ENCODE data around the gene ZNF524. TPM values are rescaled to one million over a fixed set of nuclear protein-coding genes. Genes with fewer than 3 reads are reported as not detected.
"Not testable (repeated sequence)": the region's sequence is repeated elsewhere in the genome, so short reads cannot be mapped to it uniquely, and the experiment has no call there.

The ZNF524 gene
- polyA plus RNA-seq, 1 donor: 5.4 TPM

- peak; percentile 89 for DNase-seq
These were observed 19.4 kb upstream of the ZNF524 start, which contains the start of gene ZNF579 for GRCh38 chr19:55580628-55581144. Gene ZNF579, minus strand, starts transcription at chr19:55580848. Its CDS starts 1,209 bp downstream, at chr19:55579639.

- DNase-seq: no peak
These were observed 18.8 kb upstream of the ZNF524 start for GRCh38 chr19:55581145-55581822.

- no peak for DNase-seq
These were observed 18.3 kb upstream of the ZNF524 start for GRCh38 chr19:55581823-55582223.

GRCh38 chr19:55582284-55582683 lies 17.8 kb upstream of the ZNF524 start:
- not testable (repeated sequence) for DNase-seq

GRCh38 chr19:55583897-55584296 lies 16.2 kb upstream of the ZNF524 start:
- not testable (repeated sequence) for DNase-seq

- no peak for DNase-seq
These were observed 15.2 kb upstream of the ZNF524 start for GRCh38 chr19:55584871-55585270.

- peak; percentile 86 for DNase-seq
These were observed 14.3 kb upstream of the ZNF524 start for GRCh38 chr19:55585658-55586339.

- peak; percentile 95 for DNase-seq
These were observed 13.0 kb upstream of the ZNF524 start for GRCh38 chr19:55586976-55587668.

GRCh38 chr19:55588738-55589137 lies 11.3 kb upstream of the ZNF524 start:
- no peak for DNase-seq

- DNase-seq: no peak
These were observed 10.0 kb upstream of the ZNF524 start for GRCh38 chr19:55590109-55590508.

GRCh38 chr19:55590617-55591016 lies 9.5 kb upstream of the ZNF524 start:
- DNase-seq: no peak

- DNase-seq: no peak
These were observed 8.5 kb upstream of the ZNF524 start for GRCh38 chr19:55591555-55591954.

- DNase-seq: no peak
These were observed 7.5 kb upstream of the ZNF524 start for GRCh38 chr19:55592391-55593090.

- DNase-seq: no peak
These were observed 6.9 kb upstream of the ZNF524 start for GRCh38 chr19:55593096-55593772.

- DNase-seq: no peak
These were observed 5.0 kb upstream of the ZNF524 start for GRCh38 chr19:55594996-55595545.

- no peak for DNase-seq
These were observed 3.8 kb upstream of the ZNF524 start for GRCh38 chr19:55596304-55596703.

GRCh38 chr19:55597501-55597921 lies 2.6 kb upstream of the ZNF524 start:
- no peak for DNase-seq

GRCh38 chr19:55598034-55598433 lies 2.1 kb upstream of the ZNF524 start:
- no peak for DNase-seq

- peak; percentile 83 for DNase-seq
These were observed 1.2 kb upstream of the ZNF524 start for GRCh38 chr19:55598719-55599467.

- DNase-seq: peak; percentile 100
These were observed 633 bp upstream of the ZNF524 start, which contains the start of gene FIZ1 for GRCh38 chr19:55599468-55599841. Gene FIZ1, minus strand, starts transcription at chr19:55599517. Its CDS starts 1,652 bp downstream, at chr19:55597865.

Measured in left kidney (tissue), 2 donors.